ENCODE measurements around the gene MET.
A peak's percentile ranks its signal among the peaks of the same experiment; 100 is the strongest.
"Not testable (repeated sequence)": the region's sequence is repeated elsewhere in the genome, so short reads cannot be mapped to it uniquely, and the experiment has no call there.

The MET gene

DNA sequence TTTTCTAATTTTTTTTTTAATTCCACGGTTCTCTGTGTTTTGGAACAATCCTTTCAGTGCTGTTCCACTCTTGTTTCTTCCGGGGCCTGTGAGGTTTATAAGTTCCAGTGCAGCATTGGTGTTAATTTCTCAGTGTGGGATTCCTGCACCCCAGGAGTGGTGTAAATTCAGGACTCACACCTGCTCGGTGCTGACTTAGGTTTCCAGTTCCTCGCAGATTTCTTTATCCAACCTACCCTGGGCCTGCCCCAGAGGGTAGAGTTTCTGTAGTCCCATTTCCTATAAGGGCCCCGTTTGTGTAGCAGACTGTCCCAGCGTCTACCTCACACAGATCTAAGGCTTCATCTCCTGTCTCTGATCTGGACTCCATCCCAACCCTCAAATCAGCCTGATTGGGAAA is 27.4 kb upstream of the MET start:
- no peak for DNase-seq (ENCODE audit: low read depth in 1 of 2, low spot score in 1 of 2)
- in situ Hi-C loops (cut with HindIII; ENCODE audit: low pct_unique_long_range_greater_than_20kb, low sequenced_read_pairs) = no loop called here
- TF ChIP-seq JUND (IDR thresholded peaks at IDR 0.05; ENCODE audit: low read depth) = no peak

DNA sequence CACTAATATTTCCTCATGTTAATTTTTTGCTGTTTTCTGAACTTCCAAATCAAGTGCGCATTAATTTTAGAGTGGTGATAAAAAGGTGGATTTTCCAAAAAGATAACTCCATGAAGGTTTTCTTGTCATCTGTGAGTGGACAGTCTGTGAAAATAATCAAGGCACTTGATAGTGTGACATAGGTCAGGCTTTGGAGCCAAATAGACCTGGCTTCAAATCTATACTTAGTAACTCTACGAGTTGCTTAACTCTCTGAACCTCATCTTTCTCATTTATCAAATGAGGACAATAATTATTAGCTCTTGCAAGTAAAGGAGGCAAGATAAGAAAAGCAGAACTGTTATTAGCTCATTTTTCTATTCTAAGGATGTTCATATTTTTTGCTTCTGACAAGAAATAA is 24.7 kb upstream of the MET start:
- no peak for TF ChIP-seq JUND (IDR thresholded peaks at IDR 0.05; ENCODE audit: low read depth)
- DNase-seq (ENCODE audit: low read depth in 1 of 2, low spot score in 1 of 2) = no peak
- in situ Hi-C loops (cut with HindIII; ENCODE audit: low pct_unique_long_range_greater_than_20kb, low sequenced_read_pairs) = no loop called here

DNA sequence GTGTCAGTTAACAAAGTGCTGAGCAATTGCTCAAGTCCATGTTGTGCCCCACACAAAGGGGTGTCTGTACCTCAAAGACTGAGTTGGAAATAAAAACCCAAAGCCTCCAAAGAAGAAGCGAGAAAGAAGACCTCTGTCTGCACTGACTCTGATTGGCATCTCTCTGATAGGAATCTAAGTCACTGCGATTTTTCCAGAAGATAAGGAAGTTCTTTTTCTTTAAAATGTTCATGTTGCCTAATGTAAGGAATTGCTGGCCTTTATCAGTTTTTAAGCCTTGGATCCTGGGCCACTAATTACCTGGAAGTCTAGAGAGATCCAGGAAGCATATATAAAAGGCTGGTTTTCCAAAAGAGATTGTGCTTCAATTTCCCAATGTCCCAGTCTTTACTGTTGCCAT is 24.1 kb upstream of the MET start:
- DNase-seq (ENCODE audit: low read depth in 1 of 2, low spot score in 1 of 2) = no peak
- in situ Hi-C loops (cut with HindIII; ENCODE audit: low pct_unique_long_range_greater_than_20kb, low sequenced_read_pairs) = no loop called here
- no peak for TF ChIP-seq JUND (IDR thresholded peaks at IDR 0.05; ENCODE audit: low read depth)

DNA sequence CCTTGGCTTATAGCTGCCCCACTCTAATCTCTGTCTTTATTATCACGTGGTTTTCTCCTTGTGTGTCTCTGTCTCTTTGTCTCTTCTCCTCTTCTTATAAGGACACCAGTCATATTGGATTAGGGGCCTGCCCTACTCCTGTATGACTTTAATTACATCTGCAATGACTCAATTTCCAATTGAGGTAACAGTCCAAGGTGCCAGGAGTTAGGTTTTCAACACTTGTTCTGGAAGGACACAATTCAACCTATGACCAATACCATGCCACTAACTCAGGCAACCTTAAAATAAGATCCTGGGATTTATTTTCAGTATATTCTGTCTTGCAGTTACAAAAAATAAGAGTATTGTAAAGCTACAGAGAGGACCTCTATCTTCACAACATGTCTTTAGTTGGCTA is 21.6 kb upstream of the MET start:
- no peak for TF ChIP-seq JUND (IDR thresholded peaks at IDR 0.05; ENCODE audit: low read depth)
- in situ Hi-C loops (cut with HindIII; ENCODE audit: low pct_unique_long_range_greater_than_20kb, low sequenced_read_pairs) = no loop called here
- no peak for DNase-seq (ENCODE audit: low read depth in 1 of 2, low spot score in 1 of 2)

DNA sequence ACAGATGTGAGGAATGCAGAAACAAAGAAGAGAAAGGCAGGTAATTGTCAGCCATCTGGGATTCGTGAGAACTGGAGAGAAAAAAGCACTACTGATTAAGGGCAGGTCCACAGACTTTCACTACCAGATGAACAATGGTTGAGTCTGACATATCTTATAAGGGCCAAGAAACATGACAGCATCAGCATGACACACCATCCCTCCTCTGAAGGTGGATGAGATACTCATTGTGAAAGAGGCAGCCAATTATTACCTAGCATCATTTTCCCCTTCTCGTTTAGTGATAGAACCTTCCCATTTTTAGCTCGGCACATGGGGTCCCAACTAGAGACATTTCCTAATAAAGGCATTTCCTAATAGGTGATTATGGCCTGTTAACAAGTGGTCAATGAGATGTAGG is 19.2 kb upstream of the MET start:
- DNase-seq (ENCODE audit: low read depth in 1 of 2, low spot score in 1 of 2) = no peak
- TF ChIP-seq JUND (IDR thresholded peaks at IDR 0.05; ENCODE audit: low read depth) = no peak
- in situ Hi-C loops (cut with HindIII; ENCODE audit: low pct_unique_long_range_greater_than_20kb, low sequenced_read_pairs) = no loop called here

DNA sequence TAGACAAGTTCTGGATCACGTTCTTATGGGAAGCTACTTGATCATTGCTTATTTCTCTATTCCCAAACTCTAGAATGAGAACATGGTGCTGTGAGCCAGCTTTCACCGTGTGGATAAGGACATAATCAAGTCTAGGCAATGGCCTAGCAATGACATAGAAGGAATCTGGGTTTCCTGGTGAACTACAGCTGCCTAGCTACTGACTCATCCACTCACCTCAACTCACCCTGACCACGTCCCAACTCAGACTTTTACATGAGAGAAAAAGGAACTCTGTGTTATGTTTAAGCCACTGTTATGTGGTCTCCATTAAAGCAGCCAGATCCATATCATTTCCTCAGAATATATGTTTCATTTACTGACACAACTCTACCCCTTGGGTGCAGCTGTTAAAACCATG is 18.8 kb upstream of the MET start:
- no peak for TF ChIP-seq JUND (IDR thresholded peaks at IDR 0.05; ENCODE audit: low read depth)
- in situ Hi-C loops (cut with HindIII; ENCODE audit: low pct_unique_long_range_greater_than_20kb, low sequenced_read_pairs) = no loop called here
- peak in 1 of 2 experiments; percentile 3 for DNase-seq (ENCODE audit: low read depth in 1 of 2, low spot score in 1 of 2)

DNA sequence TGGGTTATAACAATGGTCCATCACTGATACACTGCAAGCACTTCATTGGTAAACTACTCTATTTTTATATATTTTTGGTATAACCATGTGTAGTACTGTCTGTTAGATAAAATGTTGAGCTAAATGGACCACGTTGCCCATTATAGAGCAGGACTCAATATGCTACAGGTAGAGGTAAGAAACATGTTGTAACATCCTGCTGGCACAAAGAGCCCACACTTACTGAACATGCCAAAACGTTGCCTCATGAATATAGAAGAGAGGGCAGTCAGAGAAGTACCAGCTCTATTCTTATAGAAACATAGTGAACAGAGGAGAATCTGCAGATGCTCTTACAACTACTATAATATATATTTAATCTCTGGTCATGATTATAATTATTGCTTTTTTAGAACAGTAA is 18.4 kb upstream of the MET start:
- in situ Hi-C loops (cut with HindIII; ENCODE audit: low pct_unique_long_range_greater_than_20kb, low sequenced_read_pairs) = no loop called here
- DNase-seq (ENCODE audit: low read depth in 1 of 2, low spot score in 1 of 2) = no peak
- TF ChIP-seq JUND (IDR thresholded peaks at IDR 0.05; ENCODE audit: low read depth) = no peak

DNA sequence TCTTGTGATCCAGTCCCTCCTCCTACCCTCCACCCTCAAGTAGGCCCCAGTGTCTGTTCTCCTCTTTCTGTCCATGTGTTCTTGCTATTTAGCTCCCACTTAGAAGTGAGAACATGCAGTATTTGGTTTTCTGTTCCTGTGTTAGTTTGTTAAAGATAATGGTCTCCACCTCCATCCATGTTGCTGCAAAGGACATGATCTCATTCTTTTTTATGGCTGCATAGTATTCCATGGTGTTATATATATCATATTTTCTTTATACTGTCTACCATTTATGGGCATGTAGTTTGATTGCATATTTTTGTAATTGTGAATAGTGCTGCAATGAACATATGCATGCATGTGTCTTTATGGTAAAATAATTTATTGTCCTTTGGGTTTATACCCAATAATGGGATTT is 12.7 kb upstream of the MET start:
- DNase-seq (ENCODE audit: low read depth in 1 of 2, low spot score in 1 of 2) = not testable (repeated sequence)

DNA sequence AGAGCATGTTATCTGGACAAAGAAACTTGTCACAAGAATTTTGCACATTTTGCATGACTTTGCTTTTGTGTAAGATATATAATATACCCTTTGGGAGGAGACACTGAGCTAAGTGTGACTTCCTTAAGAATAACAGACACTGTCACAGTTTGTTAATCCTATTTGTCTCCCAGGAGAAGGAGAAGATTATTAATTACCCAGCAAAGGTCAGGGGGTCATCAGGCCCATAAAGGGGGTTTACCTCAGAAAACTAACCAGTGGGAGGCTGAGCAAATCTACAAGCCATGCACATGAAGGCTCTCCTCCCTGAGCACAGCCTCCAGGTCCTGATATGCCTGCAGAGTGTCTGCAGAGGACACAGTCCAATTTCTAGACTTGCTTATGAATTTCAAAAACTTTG is 10.1 kb upstream of the MET start:
- DNase-seq (ENCODE audit: low read depth in 1 of 2, low spot score in 1 of 2) = no peak
- in situ Hi-C loops (cut with HindIII; ENCODE audit: low pct_unique_long_range_greater_than_20kb, low sequenced_read_pairs) = no loop called here
- no peak for TF ChIP-seq JUND (IDR thresholded peaks at IDR 0.05; ENCODE audit: low read depth)

More for the DNA sequence above, 12.7 kb upstream of the MET start:
- in situ Hi-C loops (cut with HindIII; ENCODE audit: low pct_unique_long_range_greater_than_20kb, low sequenced_read_pairs) = not testable (repeated sequence)

DNA sequence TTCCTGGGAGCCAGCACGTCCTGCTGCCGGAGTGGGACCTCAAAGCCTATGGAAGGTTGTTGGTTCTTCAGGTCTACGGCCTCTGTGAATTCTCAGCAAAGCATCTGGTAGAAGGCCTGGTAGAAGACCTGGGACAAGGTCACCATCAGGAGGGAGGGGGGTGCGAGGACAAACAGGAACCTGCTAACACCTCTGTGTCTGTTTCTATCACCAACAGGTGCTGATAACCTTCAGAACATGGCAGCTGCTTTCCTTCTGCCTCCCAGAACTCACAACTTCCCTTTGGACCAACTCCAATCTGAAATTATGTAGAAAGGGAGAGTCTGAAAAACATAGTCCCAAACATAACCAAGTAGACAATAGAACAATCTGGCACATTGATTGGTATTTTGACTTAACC is 8.3 kb upstream of the MET start:
- TF ChIP-seq JUND (IDR thresholded peaks at IDR 0.05; ENCODE audit: low read depth) = no peak
- in situ Hi-C loops (cut with HindIII; ENCODE audit: low pct_unique_long_range_greater_than_20kb, low sequenced_read_pairs) = no loop called here
- no peak for DNase-seq (ENCODE audit: low read depth in 1 of 2, low spot score in 1 of 2)

DNA sequence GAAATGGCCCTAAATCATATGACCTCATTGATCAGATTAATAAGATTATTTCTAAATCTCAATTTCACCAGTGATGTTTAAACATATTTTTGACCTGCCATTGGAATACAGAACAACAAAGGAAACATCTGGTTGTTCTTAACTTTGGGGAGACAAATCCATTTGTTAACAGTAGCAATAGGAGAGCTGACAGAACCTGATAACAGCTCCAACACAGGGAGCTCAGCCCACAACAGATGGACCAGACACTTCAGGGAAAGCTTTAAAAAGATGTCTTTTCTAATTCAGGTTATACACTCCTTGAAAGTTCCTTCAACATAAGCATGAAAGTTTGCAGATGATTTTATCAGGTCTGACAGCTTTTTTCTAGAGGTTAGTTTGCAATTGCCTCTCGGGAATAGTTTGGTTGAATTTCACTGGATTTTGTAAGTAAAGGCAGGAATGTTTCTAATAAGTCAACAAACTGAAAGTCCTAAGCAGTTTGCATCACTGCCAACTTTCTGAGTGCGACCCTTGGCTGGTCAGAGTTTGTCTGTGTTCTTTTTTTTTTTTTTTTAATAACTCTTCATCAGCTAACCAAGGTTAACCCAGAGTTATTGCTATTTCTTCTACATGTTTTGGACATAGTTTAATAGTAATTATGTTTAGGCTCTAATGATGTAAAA is 6.5 kb upstream of the MET start:
- DNase-seq (ENCODE audit: low read depth in 1 of 2, low spot score in 1 of 2) = no peak
- in situ Hi-C loops (cut with HindIII; ENCODE audit: low pct_unique_long_range_greater_than_20kb, low sequenced_read_pairs) = no loop called here
- no peak for TF ChIP-seq JUND (IDR thresholded peaks at IDR 0.05; ENCODE audit: low read depth)

DNA sequence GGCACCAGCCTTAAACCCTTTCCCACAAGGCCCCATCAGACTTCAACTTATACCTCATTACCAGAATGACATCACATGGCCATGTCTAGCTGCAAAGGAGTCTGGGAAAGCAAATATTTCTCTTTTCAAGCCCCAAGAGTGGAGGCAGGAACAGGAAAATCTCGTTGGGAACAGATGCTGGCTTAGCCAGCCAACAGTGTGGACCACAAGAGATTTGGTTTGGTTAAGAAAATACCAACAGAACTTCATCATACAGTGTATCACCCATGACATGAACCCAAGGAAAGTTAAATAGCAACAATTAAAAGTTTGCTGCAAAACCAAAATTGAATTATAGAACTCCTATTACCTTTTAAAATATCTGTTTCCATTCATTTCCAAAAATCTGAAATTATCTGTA is 2.2 kb upstream of the MET start:
- no peak for TF ChIP-seq JUND (IDR thresholded peaks at IDR 0.05; ENCODE audit: low read depth)
- in situ Hi-C loops (cut with HindIII; ENCODE audit: low pct_unique_long_range_greater_than_20kb, low sequenced_read_pairs) = no loop called here

DNA sequence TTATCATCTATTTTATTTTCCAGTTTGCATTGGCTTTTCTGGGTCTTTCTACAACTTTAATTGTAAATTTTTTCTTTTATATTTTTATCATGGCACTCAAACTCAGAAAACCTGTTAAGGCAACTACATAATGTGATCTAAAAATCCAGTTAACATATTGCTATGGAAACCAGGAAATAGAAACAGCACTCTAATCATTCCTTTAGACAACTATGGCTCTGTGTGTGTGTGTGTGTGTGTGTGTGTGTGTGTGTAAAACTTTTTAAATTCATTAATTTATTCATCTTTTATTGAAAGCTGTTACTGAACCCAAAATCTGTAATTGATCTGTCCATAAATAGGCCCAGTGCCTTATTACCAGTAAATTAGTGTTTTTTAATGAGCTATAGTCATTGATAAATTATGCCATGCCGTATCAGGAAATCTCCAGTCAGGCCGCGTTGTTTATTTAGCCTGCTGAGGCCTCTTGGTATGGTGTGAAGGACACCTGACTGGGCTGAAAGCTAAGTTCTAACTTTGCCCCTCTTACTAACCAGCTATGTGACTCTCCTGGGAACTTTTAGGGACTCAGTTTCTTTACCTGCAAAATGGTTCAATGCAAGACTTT is 1.5 kb upstream of the MET start:
- no peak for TF ChIP-seq JUND (IDR thresholded peaks at IDR 0.05; ENCODE audit: low read depth)
- DNase-seq (ENCODE audit: low read depth in 1 of 2, low spot score in 1 of 2) = no peak
- in situ Hi-C loops (cut with HindIII; ENCODE audit: low pct_unique_long_range_greater_than_20kb, low sequenced_read_pairs) = no loop called here

More for the DNA sequence above, 2.2 kb upstream of the MET start:
- DNase-seq (ENCODE audit: low read depth in 1 of 2, low spot score in 1 of 2) = no peak

DNA sequence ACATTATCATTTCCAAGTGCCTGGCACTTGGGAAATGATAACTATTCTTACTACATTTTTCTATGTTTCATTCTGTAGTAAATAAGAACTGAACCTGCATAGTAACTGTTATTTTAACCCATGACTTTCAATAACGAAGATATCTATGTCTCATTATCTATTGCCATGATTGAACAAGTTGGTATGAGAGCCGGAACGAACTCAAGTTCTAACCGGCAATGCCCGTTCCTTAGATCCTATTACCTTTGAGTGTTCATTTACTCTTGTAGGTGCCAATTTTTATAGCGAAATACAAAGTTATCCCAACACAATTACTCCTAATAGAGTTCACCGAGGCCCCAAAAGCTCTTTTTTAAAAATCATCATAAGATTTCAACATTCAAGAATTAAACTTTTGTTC is 885 bp upstream of the MET start:
- DNase-seq (ENCODE audit: low read depth in 1 of 2, low spot score in 1 of 2) = no peak
- no peak for TF ChIP-seq JUND (IDR thresholded peaks at IDR 0.05; ENCODE audit: low read depth)
- in situ Hi-C loops (cut with HindIII; ENCODE audit: low pct_unique_long_range_greater_than_20kb, low sequenced_read_pairs) = no loop called here

Data from T47D (cell line).